Omental fat pad (tissue), 4 donors: ENCODE data around the gene PI4K2B. TPM values are rescaled to one million over a fixed set of nuclear protein-coding genes. Genes with fewer than 3 reads are reported as not detected.

ENCODE experiments used
- ATAC-seq: fragments of 150-250 bp; one replicate; pipeline ENCODE4 v1.9.1; 2016; ENCODE audit warnings: mild to moderate bottlenecking, moderate library complexity; ENCODE audit not compliant: low FRiP score
- DNase-seq: peaks from one replicate; pipeline ENCODE4 v3.0.0-alpha.2; 2019; ENCODE audit warnings: low spot score
- total RNA-seq, 4 donors: library from RNA; depleted of rRNA; stranded (reverse); fragments of >200 nt; gene quantifications; one replicate each; pipeline ENCODE4 v1.1.0, GENCODE V29; 2016
- TF ChIP-seq, protein P1 (sequence below), 3 donors: fragments of 450-650 bp; IDR thresholded peaks; one replicate each; pipeline ENCODE4 v1.5.1; 2016 to 2017; ENCODE audit warnings: antibody characterized with exemption in 3 of 3, mild to moderate bottlenecking in 3 of 3, moderate library complexity in 2 of 3

Gene PI4K2B
- total RNA-seq, 4 donors from 2014 or later: 8.0 to 16.6 (median 15.0) TPM

DNA sequence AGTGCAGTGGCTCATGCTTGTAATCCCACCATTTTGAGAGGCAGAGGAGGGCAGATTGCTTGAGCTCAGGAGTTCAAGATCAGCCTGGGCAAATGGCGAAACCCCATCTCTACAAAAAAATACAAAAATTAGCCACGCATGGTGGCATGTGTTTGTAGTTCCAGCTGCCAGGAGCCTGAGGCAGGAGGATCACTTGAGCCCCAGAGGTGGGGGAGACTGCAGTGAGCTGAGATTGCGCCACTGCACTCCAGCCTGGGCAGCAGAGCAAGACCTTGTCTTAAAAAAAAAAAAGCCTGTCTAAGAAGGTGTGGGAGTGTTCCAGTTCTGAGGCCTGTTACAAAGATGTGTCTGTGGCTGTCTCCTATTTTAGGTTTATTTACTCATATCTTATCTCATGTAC lies 38.0 kb downstream of the PI4K2B start:
- ATAC-seq (no peak), DNase-seq (no peak)
- TF ChIP-seq, protein P1, sequence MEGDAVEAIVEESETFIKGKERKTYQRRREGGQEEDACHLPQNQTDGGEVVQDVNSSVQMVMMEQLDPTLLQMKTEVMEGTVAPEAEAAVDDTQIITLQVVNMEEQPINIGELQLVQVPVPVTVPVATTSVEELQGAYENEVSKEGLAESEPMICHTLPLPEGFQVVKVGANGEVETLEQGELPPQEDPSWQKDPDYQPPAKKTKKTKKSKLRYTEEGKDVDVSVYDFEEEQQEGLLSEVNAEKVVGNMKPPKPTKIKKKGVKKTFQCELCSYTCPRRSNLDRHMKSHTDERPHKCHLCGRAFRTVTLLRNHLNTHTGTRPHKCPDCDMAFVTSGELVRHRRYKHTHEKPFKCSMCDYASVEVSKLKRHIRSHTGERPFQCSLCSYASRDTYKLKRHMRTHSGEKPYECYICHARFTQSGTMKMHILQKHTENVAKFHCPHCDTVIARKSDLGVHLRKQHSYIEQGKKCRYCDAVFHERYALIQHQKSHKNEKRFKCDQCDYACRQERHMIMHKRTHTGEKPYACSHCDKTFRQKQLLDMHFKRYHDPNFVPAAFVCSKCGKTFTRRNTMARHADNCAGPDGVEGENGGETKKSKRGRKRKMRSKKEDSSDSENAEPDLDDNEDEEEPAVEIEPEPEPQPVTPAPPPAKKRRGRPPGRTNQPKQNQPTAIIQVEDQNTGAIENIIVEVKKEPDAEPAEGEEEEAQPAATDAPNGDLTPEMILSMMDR (IDR thresholded peaks at IDR 0.05): no peak

DNA sequence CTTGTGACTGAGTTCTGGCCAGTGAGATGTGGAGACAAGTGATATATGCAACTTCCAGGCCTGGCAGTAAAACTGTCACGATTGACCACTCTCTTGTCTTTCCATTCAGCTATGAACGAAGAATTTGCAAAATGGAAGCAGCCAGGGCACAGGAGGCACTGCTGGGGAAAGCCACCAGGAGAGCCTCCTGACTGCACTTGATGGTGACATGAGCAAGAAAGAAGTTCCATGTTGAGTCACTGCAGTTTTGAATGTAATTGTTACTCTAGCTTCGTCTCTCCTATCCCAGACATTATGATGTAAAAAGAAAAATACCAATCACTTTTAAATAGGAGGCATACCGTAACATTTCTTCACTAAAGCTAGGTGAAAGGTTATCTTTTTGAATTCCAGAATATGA lies 46.4 kb downstream of the PI4K2B start:
- ATAC-seq: no peak
- DNase-seq: no peak
- TF ChIP-seq, protein P1 (IDR thresholded peaks at IDR 0.05): no peak

DNA sequence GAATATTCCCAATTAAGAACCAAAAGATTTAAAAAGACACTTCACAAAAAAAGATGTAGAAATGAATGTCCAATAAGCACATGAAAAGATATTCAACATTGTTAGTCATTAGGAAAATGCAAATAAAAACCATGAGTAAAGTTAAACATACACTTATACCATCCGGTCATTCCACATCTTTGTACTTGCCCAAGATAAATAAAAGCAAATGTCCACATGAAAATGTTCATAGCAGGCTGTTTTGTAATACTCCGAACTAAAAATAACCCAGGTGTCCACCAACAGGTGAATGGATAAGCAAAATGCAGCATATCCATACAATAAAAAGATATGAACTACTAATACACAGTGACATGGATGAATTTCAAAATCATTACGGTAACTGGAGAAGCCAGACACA lies 50.1 kb downstream of the PI4K2B start:
- ATAC-seq: no peak
- TF ChIP-seq, protein P1 (IDR thresholded peaks at IDR 0.05): no peak

DNA sequence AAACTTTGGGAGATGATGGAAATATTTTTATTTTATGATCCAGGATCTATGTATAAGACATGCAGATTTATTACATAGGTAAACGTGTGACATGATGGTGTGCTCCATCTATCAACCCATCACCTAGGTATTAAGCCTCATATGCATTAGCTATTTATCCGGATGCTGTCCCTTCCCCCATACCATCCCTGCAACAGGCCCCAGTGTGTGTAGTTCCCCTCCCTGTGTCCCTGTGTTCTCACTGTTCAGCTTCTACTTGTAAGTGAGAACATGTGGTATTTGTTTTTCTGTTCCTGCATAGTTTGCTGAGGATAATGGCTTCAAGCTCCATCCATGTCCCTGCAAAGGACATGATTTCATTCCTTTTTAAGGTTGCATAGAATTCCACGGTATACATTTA lies 50.6 kb downstream of the PI4K2B start:
- no peak for DNase-seq
- ATAC-seq: no peak
- TF ChIP-seq, protein P1 (IDR thresholded peaks at IDR 0.05): no peak

More for the DNA sequence above, 50.1 kb downstream of the PI4K2B start:
- no peak for DNase-seq

DNA sequence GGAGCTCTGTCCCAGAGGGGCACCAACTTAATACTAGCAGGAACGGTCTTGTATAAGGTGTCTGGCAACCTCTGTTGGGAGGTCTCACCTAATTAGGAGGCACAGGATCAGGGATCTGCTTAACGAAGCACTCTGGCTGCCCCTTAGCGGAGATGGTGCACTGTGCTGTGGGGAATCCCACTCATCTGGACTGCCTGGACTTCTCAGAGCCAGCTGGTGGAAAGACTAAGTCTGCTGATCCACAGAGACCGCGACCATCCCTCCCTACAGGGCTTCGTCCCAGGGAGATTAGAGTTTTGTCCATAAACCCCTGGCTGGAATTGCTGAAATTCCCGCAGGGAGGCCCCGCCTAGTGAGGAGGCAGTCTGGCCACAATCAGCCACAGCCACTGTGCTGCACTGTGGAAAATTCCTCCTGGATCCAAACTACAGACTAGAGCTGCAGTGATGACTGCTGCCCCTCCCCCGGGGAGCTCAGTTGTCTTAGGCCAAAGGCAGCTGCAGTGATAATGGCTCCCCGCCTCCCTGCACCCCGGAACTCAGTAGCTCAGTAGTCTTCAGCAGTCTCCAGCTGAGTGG lies 56.7 kb downstream of the PI4K2B start:
- ATAC-seq: no peak
- no peak for DNase-seq
- TF ChIP-seq, protein P1 (IDR thresholded peaks at IDR 0.05): no peak

DNA sequence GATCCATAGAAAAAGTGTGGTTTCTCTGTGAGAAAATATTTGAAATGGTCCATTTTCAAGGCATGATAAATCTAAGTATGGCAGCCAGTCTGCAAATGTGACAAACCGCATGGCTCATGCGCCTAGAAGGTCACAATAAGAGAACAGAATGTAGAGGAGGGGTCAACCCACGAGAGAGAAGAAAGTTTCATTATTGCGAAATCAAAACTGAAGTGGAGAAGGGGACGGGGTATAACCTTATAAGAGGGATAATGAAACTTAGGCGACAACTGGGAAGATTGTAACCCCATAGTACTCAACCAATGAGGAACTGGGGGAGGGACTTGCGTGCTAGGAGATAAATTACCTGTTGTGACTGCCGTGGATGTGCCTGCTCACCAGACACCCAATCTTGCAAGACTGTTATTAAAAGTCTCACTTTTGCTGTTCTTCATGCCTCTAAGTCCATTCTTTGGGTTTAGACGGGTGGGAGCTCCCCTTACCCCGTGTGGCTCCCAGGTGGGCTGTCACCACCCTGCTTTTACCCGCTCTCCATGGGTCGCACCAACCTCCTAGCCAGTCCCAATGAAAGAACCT lies 57.4 kb downstream of the PI4K2B start:
- no peak for DNase-seq
- ATAC-seq: no peak
- TF ChIP-seq, protein P1 (IDR thresholded peaks at IDR 0.05): no peak
